ENCODE data around the gene TENM4. TPM values are rescaled to one million over a fixed set of nuclear protein-coding genes. Genes with fewer than 3 reads are reported as not detected.

Gene TENM4
- polyA plus RNA-seq, 1 donor from 2014 or later, result 16.8 TPM

DNA sequence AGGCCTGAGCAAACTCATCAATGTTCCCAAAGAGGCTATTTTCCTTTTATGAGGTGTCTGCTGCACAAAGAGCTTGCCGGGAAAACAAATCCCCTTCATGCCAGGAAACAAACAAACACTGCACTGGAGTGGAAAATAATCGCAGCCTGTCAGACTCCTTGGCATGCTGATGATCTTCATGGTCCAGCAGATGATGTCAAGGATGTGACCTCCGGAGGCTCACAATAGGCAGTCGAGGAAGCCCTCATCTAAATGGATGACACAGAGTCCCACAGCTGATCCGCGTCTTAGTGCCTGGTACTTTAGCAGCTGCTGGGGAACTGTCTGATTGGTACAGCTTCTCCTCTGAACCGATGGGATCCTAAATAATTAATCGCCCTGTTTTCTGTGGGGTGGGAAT lies 187.6 kb downstream of the TENM4 start:
- Histone ChIP-seq H3K79me2 (replicated peaks; ENCODE audit: insufficient read depth, low read length) (peaks cover 4% of the 10 kb centered on the region), H3F3A (ENCODE audit: insufficient read depth, low read length, poor library complexity, severe bottlenecking) (no peaks in the 10 kb centered on the region), H2AFZ (ENCODE audit: low read depth, low read length) (no peak overlapping the region), H3K9ac (ENCODE audit: low read length) (no peak overlapping the region), H3K27ac (ENCODE audit: low read length) (no peak overlapping the region), H4K20me1 (ENCODE audit: insufficient read depth) (no peaks in the 10 kb centered on the region), H3K36me3 (ENCODE audit: insufficient read depth, low read length) (peaks cover 4% of the 10 kb centered on the region), H3K4me2 (ENCODE audit: low read length) (no peak overlapping the region), H3K9me3 (ENCODE audit: low read length) (no peaks in the 10 kb centered on the region), H3K27me3 (ENCODE audit: insufficient read depth, low read depth, low read length) (no peaks in the 10 kb centered on the region), H3K9me2 (ENCODE audit: insufficient read depth, low read length) (no peaks in the 10 kb centered on the region), H3K4me3 (ENCODE audit: low read length) (no peak overlapping the region)
- TF ChIP-seq, protein P1, sequence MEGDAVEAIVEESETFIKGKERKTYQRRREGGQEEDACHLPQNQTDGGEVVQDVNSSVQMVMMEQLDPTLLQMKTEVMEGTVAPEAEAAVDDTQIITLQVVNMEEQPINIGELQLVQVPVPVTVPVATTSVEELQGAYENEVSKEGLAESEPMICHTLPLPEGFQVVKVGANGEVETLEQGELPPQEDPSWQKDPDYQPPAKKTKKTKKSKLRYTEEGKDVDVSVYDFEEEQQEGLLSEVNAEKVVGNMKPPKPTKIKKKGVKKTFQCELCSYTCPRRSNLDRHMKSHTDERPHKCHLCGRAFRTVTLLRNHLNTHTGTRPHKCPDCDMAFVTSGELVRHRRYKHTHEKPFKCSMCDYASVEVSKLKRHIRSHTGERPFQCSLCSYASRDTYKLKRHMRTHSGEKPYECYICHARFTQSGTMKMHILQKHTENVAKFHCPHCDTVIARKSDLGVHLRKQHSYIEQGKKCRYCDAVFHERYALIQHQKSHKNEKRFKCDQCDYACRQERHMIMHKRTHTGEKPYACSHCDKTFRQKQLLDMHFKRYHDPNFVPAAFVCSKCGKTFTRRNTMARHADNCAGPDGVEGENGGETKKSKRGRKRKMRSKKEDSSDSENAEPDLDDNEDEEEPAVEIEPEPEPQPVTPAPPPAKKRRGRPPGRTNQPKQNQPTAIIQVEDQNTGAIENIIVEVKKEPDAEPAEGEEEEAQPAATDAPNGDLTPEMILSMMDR (IDR thresholded peaks at IDR 0.05; ENCODE audit: poor library complexity, severe bottlenecking), result no peak
- TF ChIP-seq SMC3 (conservative IDR thresholded peaks at IDR 0.05; ENCODE audit: poor library complexity), result no peak
- TF ChIP-seq TAF1 (IDR thresholded peaks at IDR 0.05; ENCODE audit: low read depth), result no peak
- TF ChIP-seq MXI1 (conservative IDR thresholded peaks at IDR 0.05; ENCODE audit: poor library complexity, severe bottlenecking), result no peak
- TF ChIP-seq EP300 (conservative IDR thresholded peaks at IDR 0.05; ENCODE audit: poor library complexity, severe bottlenecking), result no peak
- no peak for TF ChIP-seq POLR2AphosphoS5 (IDR thresholded peaks at IDR 0.05)
- no peak for TF ChIP-seq RAD21 (conservative IDR thresholded peaks at IDR 0.05)
- TF ChIP-seq, protein P2, sequence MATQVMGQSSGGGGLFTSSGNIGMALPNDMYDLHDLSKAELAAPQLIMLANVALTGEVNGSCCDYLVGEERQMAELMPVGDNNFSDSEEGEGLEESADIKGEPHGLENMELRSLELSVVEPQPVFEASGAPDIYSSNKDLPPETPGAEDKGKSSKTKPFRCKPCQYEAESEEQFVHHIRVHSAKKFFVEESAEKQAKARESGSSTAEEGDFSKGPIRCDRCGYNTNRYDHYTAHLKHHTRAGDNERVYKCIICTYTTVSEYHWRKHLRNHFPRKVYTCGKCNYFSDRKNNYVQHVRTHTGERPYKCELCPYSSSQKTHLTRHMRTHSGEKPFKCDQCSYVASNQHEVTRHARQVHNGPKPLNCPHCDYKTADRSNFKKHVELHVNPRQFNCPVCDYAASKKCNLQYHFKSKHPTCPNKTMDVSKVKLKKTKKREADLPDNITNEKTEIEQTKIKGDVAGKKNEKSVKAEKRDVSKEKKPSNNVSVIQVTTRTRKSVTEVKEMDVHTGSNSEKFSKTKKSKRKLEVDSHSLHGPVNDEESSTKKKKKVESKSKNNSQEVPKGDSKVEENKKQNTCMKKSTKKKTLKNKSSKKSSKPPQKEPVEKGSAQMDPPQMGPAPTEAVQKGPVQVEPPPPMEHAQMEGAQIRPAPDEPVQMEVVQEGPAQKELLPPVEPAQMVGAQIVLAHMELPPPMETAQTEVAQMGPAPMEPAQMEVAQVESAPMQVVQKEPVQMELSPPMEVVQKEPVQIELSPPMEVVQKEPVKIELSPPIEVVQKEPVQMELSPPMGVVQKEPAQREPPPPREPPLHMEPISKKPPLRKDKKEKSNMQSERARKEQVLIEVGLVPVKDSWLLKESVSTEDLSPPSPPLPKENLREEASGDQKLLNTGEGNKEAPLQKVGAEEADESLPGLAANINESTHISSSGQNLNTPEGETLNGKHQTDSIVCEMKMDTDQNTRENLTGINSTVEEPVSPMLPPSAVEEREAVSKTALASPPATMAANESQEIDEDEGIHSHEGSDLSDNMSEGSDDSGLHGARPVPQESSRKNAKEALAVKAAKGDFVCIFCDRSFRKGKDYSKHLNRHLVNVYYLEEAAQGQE (IDR thresholded peaks at IDR 0.05; ENCODE audit: borderline replicate concordance), result no peak

DNA sequence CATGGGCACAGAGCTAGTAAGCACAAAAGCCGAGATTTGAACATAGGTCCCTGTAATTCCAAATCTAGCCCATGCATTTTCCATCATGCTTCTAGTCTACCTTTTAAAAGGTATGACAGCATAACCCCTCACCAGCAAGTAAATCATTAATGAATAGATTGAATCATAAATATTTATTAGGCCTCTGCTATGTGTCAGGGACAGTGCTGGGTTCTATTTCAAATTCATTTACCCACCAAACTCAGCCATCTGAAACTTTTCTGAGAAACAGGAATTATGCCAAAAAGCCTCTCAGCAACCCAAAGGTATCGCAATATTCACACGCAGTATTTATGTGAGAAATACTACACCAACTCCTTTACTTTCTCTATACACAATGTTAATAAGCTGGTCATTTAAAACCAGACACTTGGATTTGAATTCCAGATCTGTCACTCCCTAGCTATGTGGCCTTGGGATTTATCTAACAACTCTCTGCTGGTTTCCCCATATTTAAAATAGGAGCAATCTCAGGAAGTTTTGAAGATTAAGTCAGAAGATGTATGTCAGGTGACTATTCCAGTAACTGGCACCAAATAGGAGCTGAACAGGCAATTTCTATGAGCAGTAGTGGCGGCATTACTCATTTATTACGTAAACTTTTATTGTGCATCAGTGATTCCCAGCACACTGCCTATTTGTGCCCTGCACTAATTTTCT lies 191.4 kb downstream of the TENM4 start:
- peaks cover 4% of the 10 kb centered on the region for H3K36me3 ChIP-seq (ENCODE audit: insufficient read depth, low read length)
- H3K9ac ChIP-seq (ENCODE audit: low read length), result no peak overlapping the region
- no peak overlapping the region for H3K4me2 ChIP-seq (ENCODE audit: low read length)
- TF ChIP-seq SMC3 (conservative IDR thresholded peaks at IDR 0.05; ENCODE audit: poor library complexity) (no peak), RAD21 (conservative IDR thresholded peaks at IDR 0.05) (no peak), POLR2AphosphoS5 (IDR thresholded peaks at IDR 0.05) (no peak)
- no peaks in the 10 kb centered on the region for H3K9me3 ChIP-seq (ENCODE audit: low read length)
- no peaks in the 10 kb centered on the region for H3K27me3 ChIP-seq (ENCODE audit: insufficient read depth, low read depth, low read length)
- H3K4me3 ChIP-seq (ENCODE audit: low read length), result no peak overlapping the region
- no peak overlapping the region for H3K27ac ChIP-seq (ENCODE audit: low read length)
- no peak overlapping the region for H2AFZ ChIP-seq (ENCODE audit: low read depth, low read length)
- H3K79me2 ChIP-seq (replicated peaks; ENCODE audit: insufficient read depth, low read length), result peaks cover 4% of the 10 kb centered on the region
- H3F3A ChIP-seq (ENCODE audit: insufficient read depth, low read length, poor library complexity, severe bottlenecking), result no peaks in the 10 kb centered on the region
- H4K20me1 ChIP-seq (ENCODE audit: insufficient read depth), result no peaks in the 10 kb centered on the region
- no peaks in the 10 kb centered on the region for H3K9me2 ChIP-seq (ENCODE audit: insufficient read depth, low read length)

DNA sequence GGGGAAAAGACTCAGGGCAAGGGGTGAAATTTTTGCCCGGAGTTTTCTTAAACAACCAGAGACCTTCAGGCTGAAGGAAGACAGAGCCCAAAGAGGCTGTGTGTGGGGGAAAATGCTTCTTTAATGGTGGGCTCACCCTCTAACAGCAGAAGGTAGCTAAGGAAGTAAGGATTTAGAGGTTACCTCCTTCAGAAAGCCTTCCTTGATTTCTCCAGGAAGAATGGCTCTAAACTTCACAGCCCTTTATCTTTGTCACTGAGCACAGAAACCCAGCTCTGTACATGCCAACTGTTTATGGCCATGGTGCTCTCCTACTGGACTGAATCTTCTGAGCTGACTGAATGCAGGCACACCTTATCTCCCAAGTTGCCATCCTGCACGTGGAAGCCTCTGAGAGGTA lies 196.0 kb downstream of the TENM4 start:
- Histone ChIP-seq H3K4me3 (ENCODE audit: low read length) (no peak overlapping the region), H4K20me1 (ENCODE audit: insufficient read depth) (no peaks in the 10 kb centered on the region), H3F3A (ENCODE audit: insufficient read depth, low read length, poor library complexity, severe bottlenecking) (no peaks in the 10 kb centered on the region), H3K4me2 (ENCODE audit: low read length) (no peak overlapping the region), H2AFZ (ENCODE audit: low read depth, low read length) (no peak overlapping the region), H3K27me3 (ENCODE audit: insufficient read depth, low read depth, low read length) (no peaks in the 10 kb centered on the region), H3K36me3 (ENCODE audit: insufficient read depth, low read length) (no peaks in the 10 kb centered on the region), H3K9ac (ENCODE audit: low read length) (no peak overlapping the region), H3K27ac (ENCODE audit: low read length) (no peak overlapping the region), H3K9me2 (ENCODE audit: insufficient read depth, low read length) (no peaks in the 10 kb centered on the region), H3K79me2 (replicated peaks; ENCODE audit: insufficient read depth, low read length) (peaks cover 4% of the 10 kb centered on the region), H3K9me3 (ENCODE audit: low read length) (no peaks in the 10 kb centered on the region)
- TF ChIP-seq TAF1 (IDR thresholded peaks at IDR 0.05; ENCODE audit: low read depth) (no peak), EZH2 (IDR thresholded peaks at IDR 0.05; ENCODE audit: borderline replicate concordance, insufficient read depth, low read length, poor library complexity, severe bottlenecking) (no peak), POLR2AphosphoS5 (IDR thresholded peaks at IDR 0.05) (no peak), MXI1 (conservative IDR thresholded peaks at IDR 0.05; ENCODE audit: poor library complexity, severe bottlenecking) (no peak), RAD21 (conservative IDR thresholded peaks at IDR 0.05) (no peak), EP300 (conservative IDR thresholded peaks at IDR 0.05; ENCODE audit: poor library complexity, severe bottlenecking) (no peak), SMC3 (conservative IDR thresholded peaks at IDR 0.05; ENCODE audit: poor library complexity) (no peak)
- TF ChIP-seq, protein P1 (IDR thresholded peaks at IDR 0.05; ENCODE audit: poor library complexity, severe bottlenecking), result no peak
- TF ChIP-seq, protein P2 (IDR thresholded peaks at IDR 0.05; ENCODE audit: borderline replicate concordance), result no peak
